Central memory CD4-positive, alpha-beta T cell (primary cell): ENCODE results near the gene TOX2.

ENCODE experiments used
- DNase-seq: peaks from one replicate; pipeline ENCODE4 v3.0.0; 2022

Gene TOX2

DNA sequence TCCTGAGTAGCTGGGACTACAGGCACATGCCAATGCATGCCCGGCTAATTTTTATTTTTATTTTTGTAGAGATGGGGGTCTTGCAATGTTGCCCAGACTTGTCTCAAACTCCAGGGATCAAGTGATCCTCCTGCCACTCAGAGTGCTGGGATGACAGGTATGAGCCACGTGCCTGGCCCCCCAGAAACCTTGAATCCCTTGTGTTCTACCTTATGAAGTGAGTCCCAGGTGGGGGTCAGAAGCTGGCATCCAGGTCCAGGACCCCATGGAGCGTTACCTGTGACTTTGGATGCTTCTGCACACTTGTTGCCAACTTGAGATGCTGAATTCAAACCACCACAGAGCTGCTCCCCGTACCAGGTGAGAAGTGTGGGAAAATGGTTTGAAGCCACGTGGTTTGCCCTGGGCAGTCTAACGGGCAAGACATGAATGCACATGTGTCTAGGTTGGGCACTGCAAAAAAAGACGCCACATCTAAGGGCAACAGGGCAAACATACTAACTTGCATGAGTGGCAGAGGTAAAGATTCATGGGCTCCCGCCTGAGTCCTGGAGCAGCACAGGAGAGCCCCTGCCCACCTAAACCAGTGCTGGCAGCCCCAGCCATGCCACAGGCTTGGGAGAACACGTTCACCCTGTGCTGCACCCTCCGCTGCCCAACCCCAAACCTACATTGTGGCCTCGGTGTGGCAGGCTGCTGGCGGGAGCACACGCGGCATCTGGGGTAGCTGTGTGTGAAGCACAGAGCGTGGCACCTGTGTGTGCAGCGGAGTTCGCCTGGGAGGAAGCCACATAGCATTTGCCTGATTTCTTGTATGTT, 171.2 kb downstream of the TOX2 start:
- DNase-seq = no peak

DNA sequence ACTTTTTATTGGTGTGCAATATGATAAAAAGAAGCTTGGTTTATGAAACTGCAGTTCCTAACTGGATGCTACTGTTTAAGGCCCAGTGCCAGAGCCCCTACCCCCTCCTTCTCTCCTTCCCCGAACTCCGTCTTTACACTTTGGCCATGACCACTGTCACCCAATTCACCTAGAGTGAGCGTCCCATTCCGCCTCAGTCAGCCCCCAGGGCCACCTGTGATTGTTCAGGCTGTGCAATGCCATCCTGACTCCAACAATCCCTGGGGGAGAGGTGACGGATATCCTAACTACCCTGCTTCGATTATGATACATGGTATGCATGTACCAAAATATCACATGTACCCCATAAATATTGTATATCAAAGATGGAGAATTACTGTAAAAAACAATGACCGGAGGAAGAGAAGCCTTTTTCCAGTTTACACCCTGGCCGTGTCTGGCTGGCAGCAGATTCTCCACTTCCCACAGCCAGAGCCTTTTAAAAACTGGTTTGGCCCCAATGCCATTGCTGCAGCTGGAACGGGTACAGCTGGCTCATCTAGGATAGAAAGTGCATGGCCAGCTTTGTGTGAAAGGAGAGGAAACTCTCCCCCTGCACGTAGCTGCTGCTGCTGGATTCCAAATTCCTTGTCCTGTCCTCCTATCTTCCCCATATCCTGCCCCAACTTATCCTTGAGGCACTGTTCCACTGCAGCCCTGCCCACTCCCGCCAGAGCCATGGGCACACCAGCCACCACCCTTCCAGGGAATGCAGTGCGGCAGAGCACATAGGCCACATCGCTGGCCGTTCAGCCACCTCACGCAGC, 172.6 kb downstream of the TOX2 start:
- no peak for DNase-seq

DNA sequence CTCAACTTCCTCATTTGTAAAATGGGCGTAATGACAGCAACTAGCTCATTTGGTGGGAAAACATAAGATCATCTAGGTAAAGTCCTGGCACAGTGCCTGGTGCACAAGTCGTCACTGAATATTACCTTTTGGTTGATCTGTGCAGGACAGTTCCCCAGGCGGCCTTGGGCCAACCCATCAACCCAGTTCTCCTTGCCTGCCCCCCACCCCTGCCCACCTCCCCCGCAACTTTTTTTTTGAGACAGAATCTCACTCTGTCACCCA, 173.1 kb downstream of the TOX2 start:
- no peak for DNase-seq

DNA sequence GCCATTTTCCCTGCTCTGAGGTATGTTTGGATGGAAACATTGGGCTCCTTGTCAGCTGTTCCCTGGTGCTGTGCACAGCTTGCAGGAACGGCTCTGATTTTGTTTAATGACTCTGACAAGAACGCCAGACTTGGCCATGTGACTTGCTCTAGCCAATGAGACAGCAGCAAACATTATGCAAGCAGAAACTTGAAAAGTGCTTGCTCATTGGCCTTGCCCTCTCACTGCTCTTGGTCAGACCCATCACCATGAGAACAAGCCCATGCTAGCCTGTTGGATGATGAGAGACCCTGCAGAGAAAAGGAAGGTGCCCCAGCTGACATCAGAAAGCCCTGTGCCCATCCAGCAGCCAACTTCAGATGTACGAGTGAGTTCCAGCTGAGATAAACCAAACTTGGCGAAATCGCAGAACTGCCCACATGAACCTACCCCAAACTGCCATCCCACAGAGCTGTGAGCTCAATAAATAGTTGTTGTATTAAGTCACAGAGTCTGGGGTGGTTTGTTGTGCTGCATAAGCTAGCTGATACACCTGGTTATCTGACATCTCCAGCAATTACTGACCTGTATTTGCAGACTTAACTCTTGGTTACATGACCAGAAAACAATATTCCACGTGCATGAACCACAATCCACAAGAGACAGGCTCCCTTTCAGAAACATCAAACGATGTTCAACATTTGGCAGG, 175.5 kb downstream of the TOX2 start:
- no peak for DNase-seq

DNA sequence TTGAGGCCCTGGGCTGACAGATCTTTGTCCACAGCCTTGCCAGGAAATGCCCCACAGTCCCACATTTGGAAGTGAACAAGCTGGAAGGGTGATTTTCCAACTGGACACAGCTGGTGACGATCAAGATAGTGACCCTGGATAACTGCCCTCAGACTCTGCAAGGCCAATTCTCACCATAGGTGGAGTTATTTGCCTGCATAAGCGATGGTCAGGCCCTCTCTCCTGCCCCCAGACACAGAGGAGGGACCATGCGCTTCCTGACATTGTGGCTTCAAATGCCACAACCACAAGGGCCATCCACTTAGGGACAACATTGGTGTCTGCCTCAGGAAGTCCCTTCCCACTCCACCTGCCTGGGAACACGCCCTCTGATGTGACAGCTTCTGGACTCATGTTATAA, 176.4 kb downstream of the TOX2 start:
- no peak for DNase-seq

DNA sequence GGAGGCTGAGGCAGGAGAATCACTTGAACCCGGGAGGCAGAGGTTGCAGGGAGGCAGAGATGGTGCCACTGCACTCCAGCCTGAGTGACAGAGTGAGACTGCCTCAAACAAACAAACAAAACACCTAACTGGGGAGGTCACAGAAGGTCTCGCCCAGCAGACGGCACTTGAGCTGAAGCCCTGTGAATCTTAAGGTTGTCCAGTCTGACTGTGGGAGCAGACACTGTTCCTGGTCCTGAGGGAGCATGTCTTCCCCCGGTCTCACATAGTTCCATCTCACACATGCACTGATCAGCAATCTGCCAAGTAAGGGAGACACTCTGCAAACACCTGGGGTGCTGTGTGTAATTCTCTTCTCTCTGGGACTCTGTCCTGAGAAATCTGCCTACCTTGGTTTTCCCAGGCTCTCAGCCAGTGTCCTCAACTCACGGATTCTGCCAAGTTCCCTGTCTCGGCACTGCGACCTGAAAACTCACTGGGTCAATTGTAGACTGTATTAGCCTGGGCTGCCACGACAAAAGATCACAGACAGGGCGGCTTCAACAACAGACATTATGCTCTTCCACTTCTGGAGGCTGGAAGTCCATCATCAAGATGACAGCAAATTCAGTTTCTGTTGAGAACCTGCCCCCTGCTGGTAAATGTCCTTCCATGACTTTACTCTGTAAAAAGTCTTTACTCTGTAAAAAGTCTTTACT, 178.0 kb downstream of the TOX2 start:
- DNase-seq = peak; percentile 21

DNA sequence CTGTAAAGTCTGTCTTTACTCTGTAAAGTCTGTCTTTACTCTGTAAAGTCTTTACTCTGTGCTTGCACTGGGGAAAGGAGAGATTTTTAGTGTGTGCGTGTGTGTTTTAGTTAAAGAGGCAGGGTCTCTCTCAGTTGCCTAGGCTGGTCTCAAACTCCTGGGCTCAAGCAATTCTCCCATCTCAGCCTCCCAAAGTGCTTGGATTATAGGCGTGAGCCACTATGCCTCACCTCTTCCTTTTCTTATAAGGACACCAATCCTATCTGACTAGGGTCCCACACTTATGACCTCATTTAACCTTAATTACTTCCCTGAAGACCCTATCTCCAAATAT, 178.6 kb downstream of the TOX2 start:
- no peak for DNase-seq

DNA sequence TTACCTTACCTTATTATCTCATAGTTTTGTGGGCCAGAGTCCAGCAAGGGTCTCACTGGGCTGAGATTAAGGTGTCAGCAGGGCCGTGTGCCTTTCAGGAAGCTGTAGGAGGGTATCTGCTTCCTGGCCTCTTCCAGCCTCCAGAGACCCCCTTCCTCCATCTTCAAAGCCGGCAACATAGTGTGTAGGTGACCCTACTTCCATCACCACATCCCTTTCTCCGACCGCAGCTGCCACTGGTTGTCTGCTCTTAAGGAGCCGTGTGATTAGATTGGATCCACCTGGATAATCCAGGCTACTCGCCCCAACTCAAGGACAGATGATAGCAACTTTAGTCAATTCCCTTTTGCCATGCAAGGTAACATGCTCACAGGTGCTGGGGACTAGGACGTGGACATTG, 181.2 kb downstream of the TOX2 start:
- DNase-seq = no peak

DNA sequence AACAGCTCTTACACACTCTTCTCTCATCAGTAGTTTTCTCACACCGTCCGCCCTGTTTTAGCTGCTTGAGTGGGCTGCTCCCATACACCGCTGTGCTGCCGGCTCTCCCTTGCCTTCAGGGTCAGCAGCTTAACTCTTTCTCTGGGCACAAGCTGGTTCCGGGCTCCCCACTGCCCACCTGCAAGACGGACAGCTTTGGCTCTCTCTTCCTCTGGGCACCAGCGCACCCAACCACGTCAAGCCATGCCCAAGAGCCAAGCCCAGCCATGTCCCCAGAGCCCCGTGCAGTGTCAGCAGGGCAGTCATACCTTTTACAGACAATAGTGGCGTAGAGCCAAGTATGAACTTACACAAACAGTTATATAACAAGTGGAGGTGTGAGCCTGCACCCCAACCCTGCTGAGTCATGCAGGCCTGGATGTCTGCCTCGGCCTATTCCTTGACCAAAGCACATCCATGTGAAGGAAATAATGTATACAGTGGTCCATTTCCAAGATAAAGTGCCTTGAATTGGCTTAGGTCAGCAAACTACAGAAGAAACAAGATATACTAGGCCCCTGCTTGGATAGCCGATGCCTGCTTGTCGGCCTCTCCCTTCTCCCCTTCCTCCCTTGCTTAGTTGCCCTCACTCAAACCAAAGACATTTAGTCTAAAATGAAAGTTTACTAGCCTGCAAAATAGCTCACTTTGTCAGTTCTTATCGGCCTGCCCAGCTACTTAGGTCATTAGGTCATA, 183.0 kb downstream of the TOX2 start:
- no peak for DNase-seq

DNA sequence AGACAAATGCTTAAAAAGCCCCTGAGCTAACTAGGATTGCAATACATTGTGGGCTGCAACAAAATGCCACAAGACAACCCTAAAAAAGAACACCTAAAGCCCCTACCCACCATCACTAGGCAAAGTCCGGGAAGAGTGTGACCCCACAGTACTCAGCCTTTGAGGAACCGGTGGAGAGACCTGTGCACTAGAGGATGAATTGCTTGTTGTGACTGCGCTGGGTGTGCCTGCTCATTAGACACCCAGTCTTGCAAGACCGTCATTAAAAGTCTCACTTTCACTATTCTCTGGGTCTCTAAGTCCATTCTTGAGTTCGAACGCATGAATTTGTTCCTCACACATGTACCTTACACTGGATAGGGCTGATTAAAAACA, 183.6 kb downstream of the TOX2 start:
- DNase-seq = no peak

DNA sequence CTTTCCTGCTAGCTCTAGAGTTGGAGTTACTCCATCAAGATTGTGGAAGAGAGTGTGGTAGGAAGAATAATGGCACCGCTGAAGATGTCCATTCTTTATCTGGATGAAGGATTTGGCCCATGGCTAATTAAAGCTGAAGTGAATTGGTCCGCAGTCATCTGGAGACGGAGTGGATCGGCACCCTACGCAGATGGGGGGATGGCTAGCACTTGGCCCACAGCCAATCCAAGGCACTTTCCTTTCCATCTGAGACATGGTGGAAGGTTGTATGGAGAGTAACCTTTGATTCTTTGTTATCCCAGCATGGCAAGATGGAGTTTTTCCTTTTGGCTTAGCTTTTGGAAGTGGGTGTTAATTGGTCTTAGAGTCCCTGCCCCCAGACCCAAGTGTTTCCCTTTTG, 184.0 kb downstream of the TOX2 start:
- no peak for DNase-seq

DNA sequence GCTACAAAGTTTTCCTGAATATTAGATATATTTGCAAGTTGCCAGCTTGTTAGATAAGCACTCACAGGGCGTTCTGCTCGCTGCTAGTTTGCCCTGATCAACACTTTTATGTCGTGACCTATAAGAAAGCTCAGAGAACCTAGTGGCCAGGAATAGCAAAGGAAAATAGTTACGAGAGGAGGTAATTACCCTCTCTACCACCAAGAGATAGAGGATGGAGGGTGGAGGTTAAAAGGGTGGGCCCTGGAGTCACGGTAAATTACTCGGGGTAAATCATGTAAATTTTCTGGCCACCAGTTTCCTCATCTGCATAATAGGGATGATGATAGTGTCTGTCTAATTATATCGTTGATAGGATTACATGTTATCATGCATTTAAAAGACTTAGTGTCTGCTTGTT, 185.2 kb downstream of the TOX2 start:
- DNase-seq = no peak

DNA sequence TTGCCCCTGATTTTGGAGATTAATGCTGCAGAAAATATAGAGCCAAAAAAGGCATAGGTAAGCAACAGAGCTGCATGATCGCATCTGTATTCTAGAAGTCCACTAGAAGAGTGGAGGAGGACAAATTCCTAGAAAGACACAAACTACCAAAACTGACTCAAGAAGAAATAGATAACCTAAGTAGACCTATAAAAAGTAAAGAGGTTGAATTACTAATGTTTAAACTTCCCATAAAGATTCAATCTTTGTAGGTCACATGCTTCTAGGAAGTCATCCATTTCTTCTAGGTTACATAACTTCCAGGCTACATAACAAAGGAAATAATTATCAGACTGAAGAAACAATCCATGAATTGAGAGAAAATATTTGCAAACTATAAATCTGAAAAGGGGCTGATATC, 187.9 kb downstream of the TOX2 start:
- DNase-seq = no peak

DNA sequence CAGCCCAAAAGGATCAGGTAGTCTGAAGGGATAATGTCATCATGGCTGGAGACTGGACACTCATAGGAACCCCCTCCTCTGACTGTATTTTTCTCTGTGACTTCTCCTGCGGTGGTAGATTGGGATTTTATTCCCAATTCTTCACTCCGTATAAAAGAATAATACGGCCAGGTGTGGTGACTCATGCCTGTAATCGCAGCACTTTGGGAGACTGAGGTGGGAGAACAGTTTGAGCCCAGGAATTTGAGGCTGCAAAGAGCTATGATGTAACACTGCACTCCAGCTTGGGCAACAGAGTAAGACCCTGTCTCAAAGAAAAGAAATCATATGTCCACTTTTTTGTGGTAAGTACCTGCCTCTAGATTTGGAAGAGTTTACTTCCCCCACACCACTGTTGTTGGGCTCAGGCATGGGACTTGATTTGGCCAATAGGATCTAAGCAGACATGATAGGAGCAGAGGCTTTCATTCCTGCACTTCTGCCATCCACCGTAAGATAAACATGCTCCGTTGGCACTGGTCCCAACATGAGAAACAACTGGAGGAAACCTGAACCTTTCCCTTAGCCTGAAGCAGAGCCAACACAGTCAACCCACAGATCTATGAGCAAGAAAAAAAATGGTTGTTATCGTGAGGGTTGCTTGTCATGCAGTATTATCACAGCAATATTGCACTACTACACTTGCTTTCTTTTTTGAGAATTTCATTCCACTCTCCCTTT, 190.3 kb downstream of the TOX2 start:
- DNase-seq = no peak

DNA sequence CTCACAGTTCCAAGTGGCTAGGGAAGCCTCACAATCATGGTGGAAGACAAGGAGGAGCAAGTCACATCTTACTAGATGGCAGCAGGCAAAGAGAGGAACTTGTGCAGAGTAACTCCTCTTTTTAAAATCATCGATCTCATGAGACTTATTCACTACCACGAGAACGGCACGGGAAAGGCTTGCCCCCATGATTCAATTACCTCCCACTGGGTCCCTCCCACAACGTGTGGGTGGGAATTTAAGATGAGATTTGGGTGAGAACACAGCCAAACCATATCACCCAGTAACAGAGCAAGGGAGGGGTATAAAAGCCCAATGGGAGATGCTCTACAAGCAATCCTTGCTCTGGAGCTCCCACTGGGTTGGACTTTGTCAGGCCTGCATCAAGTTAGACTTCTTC, 192.0 kb downstream of the TOX2 start:
- DNase-seq = no peak

DNA sequence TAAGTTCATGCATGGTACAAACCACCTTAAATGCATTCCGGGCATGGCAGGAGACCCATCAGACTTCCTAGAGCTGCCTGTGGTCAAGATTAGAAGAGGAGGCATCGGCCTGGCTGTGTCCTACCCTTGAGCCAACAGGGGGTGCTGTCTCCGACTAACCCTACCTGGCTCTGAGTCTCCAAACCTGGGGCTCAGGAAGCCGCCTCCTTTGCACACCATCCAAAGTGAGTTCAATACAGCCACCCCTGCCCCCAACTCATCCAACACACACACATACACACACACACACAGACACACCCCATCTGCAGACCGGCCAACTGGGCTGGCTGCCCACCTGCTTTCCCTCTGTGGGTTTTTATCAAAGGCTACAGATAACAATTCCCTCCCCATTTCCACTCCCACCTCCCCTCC, 195.3 kb downstream of the TOX2 start:
- no peak for DNase-seq

DNA sequence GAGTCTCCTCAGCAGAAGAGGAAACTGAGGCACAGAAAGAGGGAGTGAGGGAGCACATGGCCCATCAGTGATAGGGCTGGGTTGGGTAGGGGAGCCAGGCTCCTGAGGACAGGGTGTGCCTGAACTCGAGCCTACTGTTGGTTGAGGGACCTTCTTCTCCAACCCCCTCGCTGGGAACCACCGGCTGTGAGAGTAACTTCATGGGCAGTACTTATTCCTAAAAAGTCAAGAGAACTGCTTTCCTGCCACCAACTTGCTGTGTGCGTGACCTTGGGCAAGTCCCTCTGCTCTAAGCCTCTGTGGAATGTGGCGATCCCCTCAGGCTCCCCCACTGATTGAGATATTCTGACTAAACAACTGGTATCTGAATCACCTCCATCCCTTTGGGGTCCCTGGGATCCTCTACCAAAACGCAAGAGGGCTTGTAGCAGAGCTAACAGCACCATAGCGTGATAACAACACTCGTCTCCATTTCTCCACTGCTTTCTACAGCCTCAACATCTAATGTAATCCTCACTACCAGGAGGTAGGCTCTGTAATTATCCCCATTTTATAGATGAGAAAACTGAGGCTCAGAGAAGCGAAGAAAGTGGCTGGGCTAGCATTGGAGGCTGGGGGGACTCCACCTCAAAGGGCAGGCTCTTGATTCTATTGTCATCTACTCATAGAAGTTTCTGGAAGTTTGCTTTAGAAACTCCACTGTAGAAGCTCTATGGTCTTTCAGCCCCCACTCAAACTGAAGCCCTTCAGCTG, 196.3 kb downstream of the TOX2 start:
- DNase-seq = no peak

DNA sequence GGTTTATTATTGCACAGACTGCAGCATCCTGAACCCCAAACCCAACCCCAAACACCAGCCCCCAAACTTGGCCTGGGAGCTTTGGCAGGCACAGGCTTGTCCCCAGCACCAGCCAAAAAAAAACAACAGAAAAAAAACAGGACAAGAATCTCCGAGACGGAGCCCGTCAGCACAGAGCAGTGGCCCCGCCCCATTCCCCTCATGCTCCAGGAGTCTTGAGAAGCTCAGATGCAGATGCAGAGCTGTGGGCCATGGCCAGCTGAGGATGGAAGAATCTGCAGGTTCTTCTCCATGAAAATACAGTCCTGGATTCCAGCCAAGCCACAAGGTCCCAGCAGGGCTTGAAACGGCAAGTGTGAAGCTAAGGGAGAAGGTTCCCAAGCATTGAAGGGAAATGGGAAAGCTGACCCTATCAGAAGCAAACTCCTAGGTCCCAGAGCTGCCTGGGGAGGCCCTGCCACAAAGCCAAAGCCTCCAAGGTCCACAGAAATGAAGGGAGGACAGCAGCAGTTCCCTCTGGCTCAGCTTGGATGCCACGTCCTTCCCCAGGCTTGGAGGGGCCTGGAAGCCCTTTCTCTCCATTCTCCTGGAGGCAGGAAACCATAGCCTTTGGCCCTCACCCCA, 197.2 kb downstream of the TOX2 start:
- no peak for DNase-seq

DNA sequence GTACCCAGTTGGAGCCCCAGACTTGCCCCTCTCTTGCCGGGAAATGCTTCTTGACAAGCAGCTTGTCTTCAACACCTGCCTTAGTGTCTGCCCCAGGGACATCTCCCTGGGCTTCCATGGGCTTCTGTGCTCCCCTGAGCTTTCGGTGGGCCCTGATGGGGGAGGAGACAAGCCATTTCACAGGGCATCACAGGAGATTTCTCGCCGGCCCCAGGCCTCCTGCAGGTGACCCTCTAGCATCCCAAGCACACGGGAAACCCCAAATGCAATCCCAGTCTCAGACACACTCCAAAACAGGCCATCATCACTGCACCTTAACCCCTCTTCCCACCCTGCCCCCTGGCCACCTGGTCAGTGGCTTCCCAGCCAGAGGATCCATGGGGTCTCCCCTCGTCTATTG, 197.8 kb downstream of the TOX2 start:
- DNase-seq = no peak

DNA sequence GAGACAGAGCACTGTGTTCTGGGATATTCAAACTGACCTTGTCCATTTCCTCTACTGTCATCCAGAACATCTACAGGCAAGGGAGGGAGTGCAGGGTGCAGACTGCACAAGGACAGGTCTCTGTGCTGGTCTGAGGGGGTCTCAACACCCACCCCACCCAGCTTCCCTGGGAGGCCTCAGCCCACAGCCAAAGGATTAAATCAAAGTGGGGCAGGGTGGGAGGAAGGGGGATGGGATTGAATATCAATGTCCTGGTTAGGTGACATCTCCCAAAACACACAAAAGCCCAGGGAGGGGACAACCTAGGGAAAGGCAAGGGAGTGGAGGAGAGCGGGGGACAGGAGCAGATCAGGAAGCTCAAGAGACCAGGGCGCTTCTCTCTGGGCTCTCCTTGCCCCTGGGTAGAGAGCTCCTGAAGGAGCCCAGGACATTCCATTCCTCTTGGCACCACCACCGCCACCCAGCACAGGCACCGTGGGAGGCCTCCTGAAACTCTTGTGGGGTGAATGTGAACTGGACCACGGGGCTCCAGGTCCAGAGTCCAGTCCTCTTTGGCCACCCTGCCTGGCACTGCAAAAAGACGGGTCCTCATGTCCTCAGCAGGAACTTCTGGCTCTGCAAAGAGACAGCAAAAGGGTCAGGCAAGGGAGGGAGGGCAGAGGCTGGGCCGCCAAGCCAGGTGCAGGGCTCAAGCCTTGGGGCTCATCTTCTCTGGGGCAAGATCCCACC, 198.4 kb downstream of the TOX2 start:
- no peak for DNase-seq
